ENCODE results near the gene UCHL1.
"Not testable (repeated sequence)": the region's sequence is repeated elsewhere in the genome, so short reads cannot be mapped to it uniquely, and the experiment has no call there.

UCHL1 gene

DNA sequence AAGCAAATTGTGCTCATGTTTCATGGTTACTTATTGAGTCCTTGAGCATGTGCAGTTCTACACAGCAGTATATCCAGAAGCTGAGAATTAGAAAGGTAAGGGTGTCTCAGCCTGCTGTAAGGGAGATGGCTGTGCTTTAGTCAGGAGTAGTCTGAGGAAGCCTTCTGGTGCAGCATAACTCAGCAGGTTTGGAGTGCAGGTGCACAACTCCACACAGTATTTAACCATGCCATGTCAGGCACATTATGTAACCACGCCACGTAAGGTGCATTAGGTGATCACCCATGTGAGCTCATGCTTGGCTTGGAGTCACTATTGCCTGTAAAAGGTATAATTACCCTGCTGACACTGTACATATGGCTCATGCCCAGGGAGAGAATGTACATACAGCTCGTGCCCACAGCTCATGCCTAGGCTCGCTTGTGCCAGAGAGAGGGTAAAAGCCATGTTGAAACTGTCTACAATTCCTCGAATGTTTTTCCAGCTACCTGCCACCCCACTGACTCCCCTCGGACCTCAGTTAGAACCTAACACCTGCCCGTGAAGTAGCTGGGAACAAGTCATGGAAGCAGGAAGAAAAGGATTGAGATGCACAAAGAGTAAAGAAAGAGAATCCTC is 37.8 kb downstream of the UCHL1 start:
- DNase-seq: no peak

DNA sequence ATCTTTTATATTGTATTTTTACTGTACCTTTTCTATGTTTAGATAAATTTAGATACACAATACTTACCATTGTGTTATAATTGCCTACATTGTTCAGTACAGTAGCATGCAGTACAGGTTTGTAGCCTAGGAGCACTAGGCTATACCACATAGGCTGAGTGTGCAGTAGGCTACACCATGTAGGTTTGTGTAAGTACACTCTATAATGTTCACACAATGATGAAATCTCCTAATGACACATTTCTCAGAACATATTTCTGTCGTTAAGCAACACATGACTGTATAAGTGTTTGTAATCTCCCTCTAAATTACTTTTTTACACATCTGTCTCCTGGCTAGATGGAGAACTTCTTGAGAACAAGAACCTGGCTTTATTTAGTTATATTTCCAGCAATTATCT is 40.3 kb downstream of the UCHL1 start:
- DNase-seq: no peak

DNA sequence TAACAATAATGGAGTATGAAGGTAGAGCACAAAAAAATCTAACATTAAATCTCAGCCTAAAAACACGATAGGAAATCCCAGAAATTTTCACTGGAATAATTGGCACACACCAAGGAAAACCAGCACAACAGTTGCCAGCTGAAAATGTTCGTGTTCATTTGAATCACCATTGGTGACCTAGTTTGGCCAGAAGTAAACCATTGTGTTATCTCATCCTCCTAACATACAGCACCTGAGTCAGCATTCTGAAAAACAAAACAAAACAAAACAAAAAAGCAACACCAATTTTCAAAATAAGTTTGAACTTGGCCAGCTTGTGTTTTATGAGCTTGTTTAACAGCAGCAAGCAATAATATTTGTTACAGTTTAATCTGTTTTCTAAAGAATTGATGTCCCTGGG is 41.1 kb downstream of the UCHL1 start:
- no peak for DNase-seq

DNA sequence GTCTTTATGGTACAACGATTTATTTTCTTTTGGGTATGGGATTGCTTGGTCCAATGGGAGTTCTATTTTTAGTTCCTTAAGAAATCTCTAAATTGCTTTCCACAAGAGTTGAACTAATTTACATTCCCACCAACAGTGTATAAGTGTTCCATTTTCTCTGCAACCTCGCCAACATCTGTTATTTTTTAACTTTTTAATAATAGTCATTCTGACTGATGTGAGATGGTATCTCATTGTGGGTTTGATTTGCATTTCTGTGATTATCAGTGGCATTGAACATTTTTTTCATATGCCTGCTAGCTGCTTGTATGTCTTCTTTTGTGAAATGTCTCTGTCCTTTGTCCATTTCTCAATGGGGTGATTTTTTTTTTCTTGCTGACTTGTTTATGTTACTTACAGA is 42.8 kb downstream of the UCHL1 start:
- DNase-seq: no peak

DNA sequence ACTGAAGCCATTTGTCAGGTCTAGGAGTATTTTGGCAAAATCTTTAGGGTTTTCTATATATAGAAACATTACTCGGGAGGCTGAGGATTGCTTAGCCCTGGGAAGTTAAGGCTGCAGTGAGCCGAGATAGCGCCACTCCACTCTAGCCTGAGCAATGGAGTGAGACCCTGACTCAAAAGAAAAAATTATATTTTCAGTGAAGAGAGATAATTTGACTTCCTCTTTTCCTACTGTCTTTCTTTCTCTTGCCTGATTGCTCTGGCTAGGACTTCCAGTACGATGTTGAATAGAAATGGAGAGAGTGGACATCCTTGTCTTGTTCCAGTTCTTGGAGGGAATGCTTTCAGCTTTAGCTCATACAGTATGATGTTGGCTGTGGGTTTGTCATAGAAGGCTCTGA is 44.4 kb downstream of the UCHL1 start:
- DNase-seq: no peak

DNA sequence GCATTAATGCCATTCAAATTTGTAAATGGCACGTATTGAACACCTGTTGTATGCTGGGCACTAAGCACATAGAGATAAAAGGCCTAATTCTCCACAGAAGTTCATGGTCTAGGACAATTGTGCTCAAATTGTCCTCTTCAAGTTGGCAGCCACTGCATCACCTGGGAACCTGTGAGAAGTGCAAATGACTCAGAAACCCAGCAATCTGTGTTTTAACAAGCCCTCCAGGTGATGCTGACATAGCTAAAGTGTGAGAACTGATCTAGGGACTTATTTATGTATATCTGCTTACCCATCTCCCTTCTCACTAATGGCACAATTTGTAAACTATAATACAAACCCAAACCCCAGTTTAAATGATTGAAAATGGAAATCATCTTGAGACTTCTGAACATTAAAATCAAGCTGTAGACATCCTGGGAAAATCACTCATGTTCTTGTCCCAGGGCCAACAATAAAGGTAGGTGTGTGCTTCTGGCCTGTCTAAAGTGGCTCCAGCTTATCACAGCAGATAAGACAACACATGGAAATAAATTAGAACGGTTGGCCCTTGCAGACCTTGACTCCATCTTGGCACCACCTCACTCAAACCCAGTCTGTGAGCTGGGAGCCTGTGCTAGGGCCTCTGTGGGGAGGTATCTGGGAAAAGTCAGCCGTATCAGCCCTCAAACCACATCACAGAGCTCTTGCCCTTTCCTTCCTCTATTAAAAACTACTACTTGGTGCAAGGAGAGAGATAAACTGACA is 46.8 kb downstream of the UCHL1 start:
- no peak for DNase-seq

DNA sequence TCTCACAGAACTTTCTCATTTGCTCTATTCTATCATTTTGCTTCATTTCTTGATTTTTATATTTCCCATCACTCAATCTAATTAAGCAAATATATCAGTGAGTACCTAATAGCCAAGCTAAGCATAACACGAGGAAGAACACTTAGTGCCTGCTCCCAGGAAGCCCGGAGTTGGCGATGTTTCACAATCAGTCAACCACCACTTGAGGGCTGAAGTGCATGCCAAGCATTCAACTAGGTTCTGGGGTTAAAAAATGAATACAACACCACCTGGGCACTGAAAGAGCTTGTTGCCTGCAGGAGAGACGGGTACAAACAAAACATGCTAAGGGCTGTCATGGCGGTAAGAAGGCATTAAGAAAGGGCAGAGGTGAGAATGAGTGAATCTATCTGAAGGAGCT is 47.5 kb downstream of the UCHL1 start:
- DNase-seq: no peak

DNA sequence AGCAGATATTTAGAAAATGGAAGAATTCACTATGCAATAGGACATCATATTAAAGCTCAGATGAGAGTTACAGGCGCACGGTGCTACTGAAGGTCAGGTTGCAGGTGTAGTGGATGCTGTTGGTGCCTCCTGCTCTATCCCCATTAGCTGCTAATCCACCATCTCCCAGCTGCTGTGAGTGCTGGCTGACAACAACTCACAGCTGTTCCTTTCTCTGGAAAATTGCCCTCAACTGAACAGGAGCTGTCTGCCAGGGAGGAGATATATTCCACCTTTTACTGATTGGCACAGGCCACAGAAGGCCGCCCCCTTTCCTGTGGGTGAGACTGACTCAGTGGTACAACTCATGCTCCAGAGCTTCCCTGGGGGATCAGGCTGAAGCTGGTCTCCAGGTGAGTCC is 48.7 kb downstream of the UCHL1 start:
- DNase-seq: no peak

DNA sequence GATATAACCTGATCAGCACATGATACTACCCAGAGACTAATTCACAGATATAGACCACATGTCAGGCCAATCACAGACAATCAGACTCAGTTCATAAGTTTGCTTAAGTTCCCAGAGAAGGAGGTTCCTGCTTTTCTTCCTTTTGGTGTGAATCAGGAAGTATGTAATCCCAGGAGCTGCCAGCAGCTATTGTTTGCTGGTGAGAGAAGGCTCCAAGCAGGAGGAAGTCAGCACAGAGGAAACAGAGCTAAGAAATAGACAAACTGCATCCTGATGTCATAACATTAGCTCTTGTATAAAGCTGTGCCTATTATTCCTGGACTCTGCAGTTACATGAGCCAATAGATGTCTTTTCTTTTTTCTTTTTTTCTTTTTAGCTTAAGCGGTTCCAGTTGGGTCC is 50.9 kb downstream of the UCHL1 start:
- DNase-seq: peak; percentile 49 to 77 (median 61)

DNA sequence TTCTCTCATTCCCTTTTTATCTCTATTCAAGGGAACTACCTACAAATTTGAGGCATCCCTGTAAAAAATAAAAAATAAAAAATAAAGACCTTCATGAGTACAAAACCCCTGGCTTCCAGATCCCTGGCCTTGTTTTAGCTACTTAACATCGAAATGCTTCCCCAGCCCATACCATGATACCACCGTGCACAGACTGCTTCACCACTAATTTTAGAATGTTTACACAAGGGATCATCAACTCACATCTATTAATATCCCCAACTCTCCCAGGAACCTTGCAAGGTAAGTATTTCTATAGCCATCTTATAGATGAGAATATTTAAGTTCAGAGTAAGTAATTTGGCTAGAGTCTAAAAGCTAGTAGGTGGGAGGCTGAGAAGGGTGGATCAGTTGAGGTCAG is 51.7 kb downstream of the UCHL1 start:
- DNase-seq: no peak

DNA sequence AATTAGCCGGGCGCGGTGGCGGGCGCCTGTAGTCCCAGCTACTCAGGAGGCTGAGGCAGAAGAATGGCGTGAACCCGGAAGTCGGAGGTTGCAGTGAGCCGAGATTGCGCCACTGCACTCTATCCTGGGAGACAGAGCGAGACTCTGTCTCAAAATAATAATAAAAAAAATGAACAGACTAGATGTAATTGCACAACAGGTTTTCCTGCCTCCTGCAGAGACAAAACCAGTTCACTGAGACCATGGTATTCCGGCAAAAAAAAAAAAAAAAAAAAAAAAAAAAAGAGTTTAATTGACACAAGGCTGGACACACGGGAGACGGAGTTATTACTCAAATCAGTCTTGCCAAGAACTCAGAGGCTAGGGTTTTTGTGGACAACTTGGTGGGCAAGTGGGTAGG is 58.7 kb downstream of the UCHL1 start:
- DNase-seq: not testable (repeated sequence)

DNA sequence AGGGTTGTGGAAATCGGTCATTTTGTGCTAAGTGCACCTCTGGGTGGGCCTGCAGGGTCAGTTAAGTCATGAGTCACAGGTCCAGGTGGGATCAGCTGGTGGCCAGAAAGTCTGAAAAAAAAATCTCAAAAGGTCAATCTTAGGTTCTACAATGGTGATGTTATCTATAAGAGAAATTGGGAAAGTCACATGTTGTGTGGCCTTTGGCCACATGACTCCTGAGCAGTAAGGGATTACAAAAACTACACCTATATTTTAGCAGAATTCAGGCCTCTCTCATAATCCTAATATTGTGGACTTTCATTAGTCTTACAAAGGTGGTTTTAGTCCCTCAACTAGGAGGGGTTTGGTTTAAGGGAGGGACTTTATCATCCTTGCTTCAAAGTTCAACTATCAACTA is 59.1 kb downstream of the UCHL1 start:
- DNase-seq: no peak

Measured in suppressor macrophage (primary cell).